ENCODE data around the gene SIRT5. TPM values are rescaled to one million over a fixed set of nuclear protein-coding genes. Genes with fewer than 3 reads are reported as not detected.

The SIRT5 gene
- total RNA-seq, 2 experiments from 2014 or later = 15.9 to 16.3 TPM

DNA sequence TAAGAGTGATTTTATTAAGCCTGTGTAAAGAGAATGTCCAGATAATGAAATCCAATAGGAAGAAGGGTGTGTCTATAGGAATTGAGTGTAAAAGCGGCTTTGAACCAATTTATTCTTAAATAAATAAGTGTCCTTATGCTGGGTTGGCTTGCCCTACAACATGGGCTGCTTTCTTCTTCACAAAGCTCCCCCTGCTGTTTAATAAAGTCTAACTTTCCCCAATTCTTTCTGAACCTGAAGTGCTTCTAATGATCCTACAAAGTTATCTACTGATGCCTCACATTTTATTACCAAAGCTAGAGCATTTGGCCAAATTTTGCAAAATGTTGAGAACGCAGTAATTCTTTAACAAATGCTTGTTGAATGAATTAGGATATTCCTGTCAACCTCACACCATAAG, 36.3 kb upstream of the SIRT5 start:
- peaks cover 5% of the 10 kb centered on the region for H3K4me1 Mint-ChIP-seq
- peaks cover 6% of the 10 kb centered on the region for H3K27me3 Mint-ChIP-seq
- no peak for ATAC-seq (ENCODE audit: low read depth)
- no peak for DNase-seq
- H3K27ac Mint-ChIP-seq = no peak overlapping the region
- H3K36me3 Mint-ChIP-seq = no peaks in the 10 kb centered on the region
- H3K4me3 Mint-ChIP-seq = no peak overlapping the region
- POLR2A ChIA-PET = no interaction called here
- H3K9me3 Mint-ChIP-seq = no peaks in the 10 kb centered on the region

DNA sequence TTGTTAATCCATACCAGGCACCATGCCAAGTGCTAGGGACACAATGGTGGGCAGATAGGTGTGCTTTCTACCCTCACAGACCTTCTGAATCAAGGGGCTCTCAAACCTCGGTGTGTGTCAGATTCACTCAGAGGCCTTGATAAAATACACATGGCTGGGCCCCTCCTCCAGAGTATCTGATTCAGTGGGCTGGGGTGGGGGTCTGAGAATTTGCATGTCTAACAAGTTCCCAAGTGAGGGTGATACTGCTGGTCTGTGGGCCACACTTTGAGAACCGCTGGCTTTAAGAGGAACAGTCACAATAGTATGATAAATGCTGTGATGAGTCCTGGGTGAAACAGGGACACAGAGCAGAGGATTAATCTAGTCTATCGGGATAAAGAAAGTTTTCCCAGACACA, 35.8 kb upstream of the SIRT5 start:
- DNase-seq (no peak), ATAC-seq (ENCODE audit: low read depth) (no peak)
- POLR2A ChIA-PET = no interaction called here
- Mint-ChIP-seq H3K36me3 (no peaks in the 10 kb centered on the region), H3K27ac (no peak overlapping the region), H3K9me3 (no peaks in the 10 kb centered on the region), H3K4me1 (peaks cover 5% of the 10 kb centered on the region), H3K4me3 (no peak overlapping the region), H3K27me3 (peaks cover 6% of the 10 kb centered on the region)

DNA sequence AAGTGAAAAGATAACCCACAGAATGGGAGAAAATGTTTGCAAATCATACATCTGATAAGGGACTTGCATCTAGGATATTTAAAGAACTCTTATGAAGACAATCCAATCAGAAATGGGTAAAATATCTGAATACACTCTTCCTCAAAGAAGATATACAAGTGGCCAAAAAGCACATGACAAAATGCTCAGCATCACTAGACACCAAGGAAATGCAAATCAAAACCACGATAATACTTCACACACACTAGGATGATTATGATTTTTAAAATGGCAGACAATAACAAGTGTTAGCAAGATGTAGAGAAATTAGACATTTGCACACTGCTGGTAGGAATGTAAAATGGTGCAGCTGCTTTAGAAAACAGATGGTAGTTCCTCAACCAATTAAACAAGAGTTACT, 34.8 kb upstream of the SIRT5 start:
- DNase-seq = no peak
- Mint-ChIP-seq H3K27me3 (peaks cover 6% of the 10 kb centered on the region), H3K4me1 (peaks cover 5% of the 10 kb centered on the region), H3K36me3 (no peaks in the 10 kb centered on the region), H3K27ac (no peak overlapping the region), H3K4me3 (no peak overlapping the region), H3K9me3 (no peaks in the 10 kb centered on the region)
- ATAC-seq (ENCODE audit: low read depth) = no peak
- POLR2A ChIA-PET = no interaction called here

DNA sequence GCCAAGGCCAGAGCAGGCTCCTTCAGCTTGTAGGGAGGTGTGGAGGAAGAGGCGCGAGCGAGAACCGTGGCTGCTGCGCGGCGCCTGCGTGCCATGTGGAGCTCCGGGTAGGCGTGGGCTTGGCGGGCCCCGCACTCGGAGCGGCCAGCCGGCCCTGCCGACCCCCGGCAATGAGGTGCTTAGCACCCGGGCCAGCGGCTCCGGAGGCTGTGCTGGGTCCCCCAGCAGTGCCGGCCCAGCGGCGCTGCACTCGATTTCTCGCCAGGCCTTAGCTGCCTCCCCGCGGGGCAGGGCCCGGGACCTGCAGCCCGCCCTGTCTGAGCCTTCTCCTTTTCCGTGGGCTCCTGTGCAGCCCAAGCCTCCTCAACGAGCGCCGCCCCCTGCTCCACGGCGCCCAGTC, 32.9 kb upstream of the SIRT5 start:
- POLR2A ChIA-PET = interaction anchor here (0.8 kb wide), 1 partner anchor 33 kb away, joined by 3 read pairs; the partner anchor contains the start of gene SIRT5
- Mint-ChIP-seq H3K4me1 (peaks cover 5% of the 10 kb centered on the region), H3K27me3 (peaks cover 6% of the 10 kb centered on the region), H3K4me3 (no peak overlapping the region), H3K36me3 (no peaks in the 10 kb centered on the region), H3K27ac (no peak overlapping the region), H3K9me3 (no peaks in the 10 kb centered on the region)
- DNase-seq (no peak), ATAC-seq (ENCODE audit: low read depth) (no peak)

DNA sequence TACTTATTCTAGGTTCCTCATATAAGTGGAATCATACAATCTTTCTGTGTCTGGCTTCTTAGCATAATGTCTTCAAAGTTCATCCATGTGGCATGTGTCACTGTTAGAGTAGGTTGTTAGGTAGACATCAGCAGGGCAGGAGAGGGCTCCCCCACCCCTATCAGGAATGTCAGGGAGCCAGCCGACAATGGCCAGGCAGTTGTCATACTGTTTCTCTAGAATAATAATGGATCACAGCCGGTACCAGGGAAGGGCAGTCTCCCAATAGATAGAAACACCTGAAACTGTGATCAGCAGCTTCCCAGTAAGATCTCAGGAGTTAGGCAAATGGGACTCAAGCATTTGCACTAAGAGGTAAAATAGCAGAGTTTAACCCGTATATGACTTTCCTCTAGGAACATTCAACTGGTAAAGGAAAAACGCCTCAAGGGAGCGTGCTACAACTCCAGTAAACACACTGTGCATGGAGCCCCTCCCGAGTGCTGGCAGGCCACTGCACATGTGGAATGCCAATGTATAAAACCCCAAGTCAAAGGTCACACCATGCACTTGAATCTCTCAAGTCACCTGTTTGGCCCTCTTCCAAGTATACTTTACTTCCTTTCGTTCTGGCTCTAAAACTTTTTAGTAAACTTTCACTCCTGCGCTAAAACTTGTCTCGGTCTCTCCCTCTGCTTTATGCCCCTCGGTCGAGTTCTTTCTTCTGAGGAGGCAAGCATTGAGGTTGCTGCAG, 29.8 kb upstream of the SIRT5 start:
- peaks cover 3% of the 10 kb centered on the region for H3K9me3 Mint-ChIP-seq
- no peaks in the 10 kb centered on the region for H3K27me3 Mint-ChIP-seq
- H3K4me3 Mint-ChIP-seq = no peak overlapping the region

DNA sequence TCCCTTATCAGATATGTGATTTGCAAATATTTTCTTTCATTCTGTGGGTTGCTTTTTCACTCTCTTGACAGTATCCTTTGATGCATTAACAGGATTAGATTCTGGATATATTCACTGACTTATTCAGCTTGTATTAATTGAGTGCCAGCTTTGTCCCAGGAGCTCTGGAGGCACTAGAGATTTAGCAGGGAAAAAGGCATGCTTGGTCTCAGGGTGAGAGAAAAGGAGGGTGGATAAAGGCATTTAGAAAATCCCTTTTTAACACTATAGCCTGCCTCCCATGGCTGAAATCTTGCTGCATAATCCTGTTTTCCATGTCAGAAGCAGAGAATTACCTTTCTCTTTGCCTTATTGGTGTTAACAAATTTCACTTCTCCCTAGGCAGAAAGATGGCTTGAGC, 28.5 kb upstream of the SIRT5 start:
- peaks cover 2% of the 10 kb centered on the region for H3K27me3 Mint-ChIP-seq
- ATAC-seq (ENCODE audit: low read depth) (no peak), DNase-seq (no peak)
- POLR2A ChIA-PET = no interaction called here
- no peak overlapping the region for H3K27ac Mint-ChIP-seq
- no peaks in the 10 kb centered on the region for H3K36me3 Mint-ChIP-seq
- no peaks in the 10 kb centered on the region for H3K4me1 Mint-ChIP-seq
- H3K9me3 Mint-ChIP-seq = peaks cover 5% of the 10 kb centered on the region
- H3K4me3 Mint-ChIP-seq = no peak overlapping the region

More for the DNA sequence above, 29.8 kb upstream of the SIRT5 start:
- Mint-ChIP-seq H3K27ac (no peak overlapping the region), H3K4me1 (peaks cover under 1% of the 10 kb centered on the region), H3K36me3 (no peaks in the 10 kb centered on the region)
- POLR2A ChIA-PET = no interaction called here
- DNase-seq (no peak), ATAC-seq (ENCODE audit: low read depth) (no peak)

DNA sequence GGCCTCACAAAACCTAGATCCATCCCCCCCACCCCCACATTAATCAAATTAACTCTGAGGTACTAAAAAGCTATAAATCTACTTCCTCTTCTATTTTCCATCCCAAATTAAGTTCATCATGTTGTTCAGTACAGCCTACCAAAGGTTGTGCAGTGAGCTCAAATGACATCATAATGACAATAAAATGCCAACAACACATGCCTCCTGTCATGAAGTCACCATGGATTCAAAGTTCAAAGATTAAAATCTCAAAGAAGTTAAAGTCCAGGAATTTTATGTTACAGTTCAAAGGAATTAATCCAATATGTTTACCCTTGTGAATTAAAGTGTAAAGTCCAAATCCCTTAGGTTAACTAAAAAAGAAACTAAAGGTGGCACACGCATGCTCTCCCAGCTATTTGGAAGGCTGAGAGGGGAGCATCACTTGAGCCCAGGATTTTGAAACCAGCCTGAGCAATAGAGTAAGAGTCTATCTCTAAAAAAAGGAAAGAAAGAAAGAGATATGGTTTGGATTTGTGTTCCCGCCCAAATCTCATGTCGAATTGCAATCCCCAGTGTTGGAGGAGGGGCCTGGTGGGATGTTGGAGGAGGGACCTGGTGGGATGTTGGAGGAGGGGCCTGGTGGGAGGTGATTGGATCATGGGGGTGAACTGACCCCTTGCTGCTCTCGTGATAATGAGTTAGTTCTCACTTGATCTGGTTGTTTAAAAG, 25.7 kb upstream of the SIRT5 start:
- H3K27me3 Mint-ChIP-seq = peaks cover 12% of the 10 kb centered on the region
- POLR2A ChIA-PET = no interaction called here
- H3K36me3 Mint-ChIP-seq = no peaks in the 10 kb centered on the region
- ATAC-seq (ENCODE audit: low read depth) (no peak), DNase-seq (no peak)
- H3K4me3 Mint-ChIP-seq = no peak overlapping the region
- H3K4me1 Mint-ChIP-seq = no peaks in the 10 kb centered on the region
- peaks cover 5% of the 10 kb centered on the region for H3K9me3 Mint-ChIP-seq
- peak overlapping the region; percentile 47 for H3K27ac Mint-ChIP-seq

DNA sequence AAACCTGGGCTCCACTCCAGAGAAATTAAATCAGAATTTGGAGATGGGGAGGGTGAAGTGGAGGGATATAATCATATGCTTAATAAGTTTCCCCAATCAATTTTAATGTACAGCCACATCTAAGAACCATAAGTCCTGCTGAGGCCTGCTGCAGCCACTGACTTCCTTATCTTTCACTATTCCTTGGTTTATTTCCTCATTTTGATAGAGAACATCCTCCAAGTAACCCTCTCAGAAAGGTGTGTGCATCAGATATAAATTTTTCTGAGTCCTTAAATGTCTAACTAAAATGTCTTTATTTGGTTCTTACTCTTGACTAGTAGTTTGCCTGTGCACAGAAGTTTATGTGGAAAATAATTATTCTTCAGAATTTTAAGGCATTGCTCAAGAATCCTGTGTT, 23.7 kb upstream of the SIRT5 start:
- Mint-ChIP-seq H3K4me3 (no peak overlapping the region), H3K27me3 (peaks cover 12% of the 10 kb centered on the region), H3K36me3 (no peaks in the 10 kb centered on the region), H3K9me3 (peaks cover 5% of the 10 kb centered on the region), H3K4me1 (no peaks in the 10 kb centered on the region), H3K27ac (no peak overlapping the region)
- ATAC-seq (ENCODE audit: low read depth) = no peak
- no peak for DNase-seq
- POLR2A ChIA-PET = no interaction called here

DNA sequence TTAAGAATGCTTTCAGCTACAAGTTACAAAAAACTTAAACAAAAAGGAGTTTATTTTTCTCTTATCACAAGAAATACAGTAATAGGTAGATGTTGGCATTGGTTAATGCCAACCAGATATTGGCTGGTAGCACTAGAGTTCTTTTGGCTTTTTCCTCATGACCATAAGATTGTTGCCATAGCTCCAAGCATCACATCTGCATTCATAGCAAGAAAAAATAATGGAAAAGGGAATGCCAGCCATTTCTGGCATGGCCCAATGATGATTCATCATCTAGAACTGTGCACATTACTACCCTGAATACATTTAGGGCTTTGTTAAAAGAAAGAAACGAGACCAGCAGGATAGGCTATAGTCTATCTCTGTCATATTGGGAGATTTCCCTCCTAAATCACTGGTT, 20.8 kb upstream of the SIRT5 start:
- POLR2A ChIA-PET = no interaction called here
- no peaks in the 10 kb centered on the region for H3K36me3 Mint-ChIP-seq
- DNase-seq (no peak), ATAC-seq (ENCODE audit: low read depth) (no peak)
- peaks cover 15% of the 10 kb centered on the region for H3K27me3 Mint-ChIP-seq
- H3K27ac Mint-ChIP-seq = no peak overlapping the region
- H3K4me3 Mint-ChIP-seq = no peak overlapping the region
- peaks cover 3% of the 10 kb centered on the region for H3K9me3 Mint-ChIP-seq
- no peaks in the 10 kb centered on the region for H3K4me1 Mint-ChIP-seq

DNA sequence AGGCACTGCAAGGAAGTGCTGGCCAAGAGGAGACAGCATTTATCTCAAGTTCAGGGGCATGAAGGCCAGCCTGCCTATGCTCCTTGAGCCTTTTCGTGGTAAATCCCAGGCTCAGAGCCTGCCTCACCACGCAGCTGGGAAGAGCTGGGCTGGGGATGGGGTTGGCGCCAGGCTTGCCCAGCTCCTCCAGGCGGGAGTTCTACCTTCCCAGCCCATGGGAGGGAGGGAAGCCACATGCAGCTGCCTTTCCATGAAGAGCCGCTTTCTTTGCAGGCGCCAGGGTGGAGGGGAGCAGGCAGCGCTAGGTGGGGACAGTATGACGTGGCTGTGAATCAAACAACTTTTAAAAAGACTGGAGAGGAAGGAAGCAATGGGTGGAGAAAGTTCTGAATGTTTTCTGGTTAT, 19.5 kb upstream of the SIRT5 start:
- no peak for ATAC-seq (ENCODE audit: low read depth)
- Mint-ChIP-seq H3K9me3 (peaks cover 2% of the 10 kb centered on the region), H3K36me3 (no peaks in the 10 kb centered on the region), H3K27me3 (peaks cover 17% of the 10 kb centered on the region), H3K4me1 (no peaks in the 10 kb centered on the region), H3K27ac (no peak overlapping the region), H3K4me3 (no peak overlapping the region)
- DNase-seq = no peak
- POLR2A ChIA-PET = no interaction called here

DNA sequence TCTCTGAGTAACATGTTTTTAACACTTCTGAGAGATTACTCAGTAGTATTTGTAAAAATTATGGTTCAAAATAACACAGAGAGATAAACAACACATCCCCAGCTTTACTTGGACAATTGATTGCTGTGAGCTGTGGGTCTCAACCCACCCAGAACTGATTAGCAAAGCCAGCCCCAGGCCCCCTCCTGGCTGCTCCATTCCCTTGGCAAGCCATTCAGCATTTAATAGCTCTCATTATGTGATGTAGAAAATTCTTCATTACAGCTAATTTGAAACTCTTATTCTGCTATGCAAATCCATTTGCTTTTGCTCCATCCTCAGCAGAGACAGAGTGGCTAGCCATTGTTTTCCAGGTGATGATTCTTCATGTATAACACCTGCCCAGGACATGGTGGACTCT, 16.6 kb upstream of the SIRT5 start:
- Mint-ChIP-seq H3K4me1 (peaks cover 1% of the 10 kb centered on the region), H3K9me3 (no peaks in the 10 kb centered on the region), H3K27me3 (peaks cover 15% of the 10 kb centered on the region), H3K36me3 (peaks cover 2% of the 10 kb centered on the region), H3K4me3 (no peak overlapping the region), H3K27ac (no peak overlapping the region)
- no peak for DNase-seq
- POLR2A ChIA-PET = interaction anchor here (1.1 kb wide), 1 partner anchor 17 kb away, joined by 3 read pairs; the partner anchor contains the start of gene SIRT5
- no peak for ATAC-seq (ENCODE audit: low read depth)

DNA sequence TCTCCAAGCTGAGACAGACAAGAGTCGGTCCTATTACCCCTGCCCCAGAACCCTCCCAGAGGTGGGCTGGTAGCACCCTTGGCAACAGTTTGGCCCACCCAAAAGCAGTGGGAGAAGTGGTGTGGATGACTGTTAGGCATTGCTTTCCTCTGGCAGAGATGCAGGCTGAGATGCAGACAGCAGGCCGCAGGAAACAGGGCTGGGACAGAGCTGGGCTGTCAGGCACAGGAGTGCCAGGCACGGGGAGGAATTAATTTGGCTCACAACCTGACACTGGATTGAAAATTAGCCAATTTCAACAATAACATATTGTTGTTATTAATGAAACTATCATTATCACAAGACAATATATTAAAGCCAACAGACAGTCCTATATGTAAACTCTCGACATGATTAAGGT, 15.7 kb upstream of the SIRT5 start:
- Mint-ChIP-seq H3K9me3 (no peaks in the 10 kb centered on the region), H3K27ac (no peak overlapping the region), H3K27me3 (peaks cover 15% of the 10 kb centered on the region), H3K4me1 (peaks cover 1% of the 10 kb centered on the region), H3K4me3 (no peak overlapping the region), H3K36me3 (peaks cover 2% of the 10 kb centered on the region)
- ATAC-seq (ENCODE audit: low read depth) = no peak
- no peak for DNase-seq
- POLR2A ChIA-PET = no interaction called here

DNA sequence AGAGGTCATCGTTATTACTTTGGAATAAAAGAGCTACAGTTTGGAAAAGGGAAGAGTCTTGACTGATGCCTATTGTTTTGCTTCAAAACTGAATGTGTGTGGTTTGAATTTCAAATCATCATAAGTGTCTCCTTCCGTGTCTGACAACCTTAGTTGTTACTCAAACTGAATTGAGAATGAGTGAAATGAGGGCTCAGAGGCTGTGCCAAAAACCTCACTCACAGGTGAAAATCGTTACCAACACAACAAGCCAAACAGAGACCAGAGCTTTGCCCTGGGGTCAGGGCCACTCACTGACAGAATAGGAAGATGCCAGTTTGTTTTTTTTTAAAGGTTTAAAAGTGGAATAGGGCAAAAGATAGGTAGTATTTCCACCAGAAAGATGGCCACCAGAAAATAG, 15.2 kb upstream of the SIRT5 start:
- H3K27me3 Mint-ChIP-seq = peaks cover 17% of the 10 kb centered on the region
- H3K4me1 Mint-ChIP-seq = peaks cover 1% of the 10 kb centered on the region
- no peak overlapping the region for H3K4me3 Mint-ChIP-seq
- DNase-seq (no peak), ATAC-seq (ENCODE audit: low read depth) (no peak)
- no peak overlapping the region for H3K27ac Mint-ChIP-seq
- H3K36me3 Mint-ChIP-seq = peaks cover 2% of the 10 kb centered on the region
- H3K9me3 Mint-ChIP-seq = no peaks in the 10 kb centered on the region
- POLR2A ChIA-PET = no interaction called here

DNA sequence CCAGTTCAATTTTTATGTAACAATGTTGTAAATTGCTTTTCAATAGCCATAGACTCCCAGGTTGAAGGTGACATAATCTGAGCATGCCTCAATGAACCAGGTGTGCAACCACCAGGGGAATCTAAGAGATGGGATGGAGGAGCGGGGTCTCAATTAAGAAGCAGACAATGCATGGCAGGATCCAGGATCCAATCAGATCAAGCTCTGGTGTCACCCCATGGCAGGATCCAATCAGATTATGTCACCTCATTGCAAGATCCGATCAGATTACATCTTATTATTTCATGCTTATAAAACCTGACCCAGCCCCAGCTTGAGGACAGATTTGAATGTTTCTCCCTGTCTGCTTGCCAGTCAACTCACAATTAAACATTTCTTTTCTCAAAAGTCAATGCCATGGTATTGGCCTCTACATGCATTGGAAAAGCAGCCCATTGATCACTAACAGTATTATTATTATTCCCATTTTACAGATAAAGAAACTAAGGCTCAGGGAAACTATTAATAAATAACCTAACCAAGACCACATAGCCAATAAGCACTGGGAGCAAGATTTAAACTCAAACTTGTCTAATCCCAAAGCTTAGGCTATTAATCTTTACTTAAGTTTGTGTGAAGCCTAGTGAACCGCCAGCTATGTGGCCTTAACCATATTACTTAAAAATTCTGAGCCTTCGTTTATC, 14.3 kb upstream of the SIRT5 start:
- ATAC-seq (ENCODE audit: low read depth) = no peak
- POLR2A ChIA-PET = interaction anchor here (1.0 kb wide), 1 partner anchor 15 kb away, joined by 4 read pairs; the partner anchor contains the start of gene SIRT5
- Mint-ChIP-seq H3K27ac (no peak overlapping the region), H3K36me3 (peaks cover 2% of the 10 kb centered on the region), H3K4me3 (no peak overlapping the region), H3K9me3 (no peaks in the 10 kb centered on the region), H3K4me1 (peaks cover 1% of the 10 kb centered on the region), H3K27me3 (peaks cover 20% of the 10 kb centered on the region)
- DNase-seq = no peak

Measured in activated naive CD8-positive, alpha-beta T cell treated with anti-CD3 and anti-CD28 coated beads, Interleukin-2, amount 10 ng/mL, durations not matched to agents 7 days and 5 days (primary cell).